HCT116 (cell line): ENCODE data around the gene EIPR1. TPM values are rescaled to one million over a fixed set of nuclear protein-coding genes. Genes with fewer than 3 reads are reported as not detected.

Source experiments
- ATAC-seq: fragments of 200-7000 bp; cut with Tn5 transposase; 2 replicates; pipeline ENCODE4 v1.9.1; 2020; ENCODE audit warnings: mild to moderate bottlenecking, moderate library complexity
- BruUV-seq: library from RNA; stranded (reverse); fragments of 400-500 nt; replicated peaks from 2 replicates; lab custom pipeline; 2021; lab: Mats Ljungman, UMichigan
- CTCF ChIA-PET: fragments of 300-600 bp; sonication (Branson Sonifier 250); formaldehyde crosslinking; loops from one replicate; lab custom pipeline; 2021; ENCODE audit warnings: antibody characterized with exemption; lab: Charles Lee
- POLR2A ChIA-PET: fragments of 300-600, 350-600 bp; sonication (Branson Sonifier 250); formaldehyde crosslinking; loops from one replicate; lab custom pipeline; 2021; ENCODE audit warnings: antibody characterized with exemption; lab: Charles Lee
- RAD21 ChIA-PET, 2 experiments: fragments of 300-600 bp; sonication (Branson Sonifier 250); formaldehyde crosslinking; loops; one replicate each; lab custom pipeline; 2023; ENCODE audit warnings: low total read pairs in 2 of 2; ENCODE audit not compliant: uncharacterized antibody in 2 of 2, unreplicated experiment in 2 of 2, low non-redundant PET in 1 of 2; lab: Charles Lee
- DNase-seq: peaks from one replicate; pipeline ENCODE4 v3.0.0-alpha.2; 2010; ENCODE audit warnings: low read depth, low spot score
- H2AFZ ChIP-seq: fragments of 200-600 bp; shearing (Covaris generic), sonication (generic); 2 replicates; pipeline ENCODE4 v1.6.1; 2017; ENCODE audit warnings: low read depth, mixed run types, mixed read lengths, antibody characterized with exemption, low read length; ENCODE audit not compliant: poor library complexity, severe bottlenecking
- H3K27ac ChIP-seq: 2 replicates; pipeline ENCODE4 v1.5.1; 2012; ENCODE audit warnings: low read depth, low read length
- H3K27me3 ChIP-seq: fragments of 200-600 bp; sonication (generic); 2 replicates; pipeline ENCODE4 v1.6.1; 2016; ENCODE audit warnings: mixed run types, low read length, mixed read lengths; ENCODE audit not compliant: insufficient read depth
- H3K36me3 ChIP-seq, 2 experiments: fragments of 200-500 bp in 1 of 2; fragments of 200-600 bp in 1 of 2; sonication (Bioruptor generic) in 1 of 2; sonication (generic) in 1 of 2; 2 replicates each; pipeline versions ENCODE4 v1.5.1 to v1.6.1; 2014 to 2016; ENCODE audit warnings: low read length in 2 of 2, inconsistent platforms in 1 of 2, mixed read lengths in 1 of 2, mixed run types in 1 of 2; ENCODE audit not compliant: insufficient read depth in 2 of 2, control insufficient read depth in 1 of 2
- H3K4me1 ChIP-seq, 2 experiments: fragments of 200-600 bp in 1 of 2; sonication (generic) in 1 of 2; 2 replicates each; pipeline versions ENCODE4 v1.5.1 to v1.6.1; 2012 to 2017; ENCODE audit warnings: low read length in 2 of 2, inconsistent platforms in 1 of 2, mild to moderate bottlenecking in 1 of 2, mixed read lengths in 1 of 2, mixed run types in 1 of 2, moderate library complexity in 1 of 2; ENCODE audit not compliant: insufficient read depth in 2 of 2, control insufficient read depth in 1 of 2
- H3K4me2 ChIP-seq: fragments of 200-600 bp; sonication (generic); 2 replicates; pipeline ENCODE4 v1.6.1; 2017; ENCODE audit warnings: mixed run types, low read length, mixed read lengths
- H3K4me3 ChIP-seq, 2 experiments: fragments of 200-600 bp in 1 of 2; sonication (generic) in 1 of 2; replicated peaks in 1 of 2; 2 replicates each; pipeline ENCODE4 v1.5.1; 2011 to 2016; ENCODE audit warnings: low read length in 2 of 2, control low read depth in 1 of 2, low read depth in 1 of 2, mild to moderate bottlenecking in 1 of 2, mixed read lengths in 1 of 2, mixed run types in 1 of 2
- H3K79me2 ChIP-seq: fragments of 200-600 bp; sonication (generic); 2 replicates; pipeline ENCODE4 v1.6.1; 2017; ENCODE audit warnings: mild to moderate bottlenecking, mixed run types, low read length, moderate library complexity, mixed read lengths; ENCODE audit not compliant: insufficient read depth
- H3K9ac ChIP-seq: fragments of 200-600 bp; sonication (generic); 2 replicates; pipeline ENCODE4 v1.6.1; 2016; ENCODE audit warnings: low read length, mixed read lengths
- H3K9me2 ChIP-seq: fragments of 200-600 bp; sonication (generic), shearing (Covaris generic); 2 replicates; pipeline ENCODE4 v1.6.1; 2017; ENCODE audit warnings: mixed run types, mild to moderate bottlenecking, moderate library complexity; ENCODE audit not compliant: insufficient read depth
- H3K9me3 ChIP-seq, 2 experiments: fragments of 200-500 bp in 1 of 2; fragments of 200-600 bp in 1 of 2; sonication (Bioruptor generic) in 1 of 2; sonication (generic) in 1 of 2; 2 replicates each; pipeline ENCODE4 v1.6.1; 2014 to 2017; ENCODE audit warnings: low read length in 2 of 2, mixed read lengths in 2 of 2, inconsistent platforms in 1 of 2, low read depth in 1 of 2, mild to moderate bottlenecking in 1 of 2, mixed run types in 1 of 2, moderate library complexity in 1 of 2; ENCODE audit not compliant: control insufficient read depth in 1 of 2, insufficient read depth in 1 of 2
- H4K20me1 ChIP-seq: fragments of 200-600 bp; sonication (generic), shearing (Covaris generic); 2 replicates; pipeline ENCODE4 v1.6.1; 2017; ENCODE audit warnings: mixed run types, mild to moderate bottlenecking, moderate library complexity; ENCODE audit not compliant: insufficient read depth
- CEBPB ChIP-seq: IDR thresholded peaks from 2 replicates; pipeline ENCODE4 v1.6.1; 2012; ENCODE audit warnings: low read depth
- EGR1 ChIP-seq: IDR thresholded peaks from 2 replicates; pipeline ENCODE4 v1.6.1; 2012; ENCODE audit warnings: low read depth
- ELF1 ChIP-seq: IDR thresholded peaks from 2 replicates; pipeline ENCODE4 v1.6.1; 2012; ENCODE audit warnings: low read depth, borderline replicate concordance
- FOSL1 ChIP-seq: IDR thresholded peaks from 2 replicates; pipeline ENCODE4 v1.6.1; 2012; ENCODE audit warnings: low read depth
- JUND ChIP-seq: IDR thresholded peaks from 2 replicates; pipeline ENCODE4 v1.6.1; 2012
- POLR2A ChIP-seq: IDR thresholded peaks from 2 replicates; pipeline ENCODE4 v1.7.0; 2011; ENCODE audit warnings: borderline replicate concordance; ENCODE audit not compliant: insufficient read depth, insufficient read length; ENCODE audit errors: extremely low read depth
- POLR2AphosphoS5 ChIP-seq: IDR thresholded peaks from 2 replicates; pipeline ENCODE4 v1.6.1; 2011; ENCODE audit warnings: mild to moderate bottlenecking, low read depth, low read length, moderate library complexity
- RAD21 ChIP-seq: IDR thresholded peaks from 2 replicates; pipeline ENCODE4 v1.6.1; 2012; ENCODE audit warnings: low read depth, mild to moderate bottlenecking
- SRF ChIP-seq: IDR thresholded peaks from 2 replicates; pipeline ENCODE4 v1.6.1; 2012; ENCODE audit warnings: low read depth
- TCF7L2 ChIP-seq: IDR thresholded peaks from 2 replicates; pipeline ENCODE4 v1.7.0; 2011; ENCODE audit warnings: borderline replicate concordance, inconsistent platforms; ENCODE audit not compliant: insufficient read depth, insufficient read length; ENCODE audit errors: extremely low read depth
- ZFX ChIP-seq: fragments of 450-650 bp; IDR thresholded peaks from 2 replicates; pipeline ENCODE4 v1.6.1; 2017
- intact Hi-C: fragments of 100-400 bp; cut with micrococcal nuclease; formaldehyde crosslinking; loops from 2 replicates; pipeline ENCODE4 v1.10.0; 2022
- total RNA-seq: library from RNA; stranded (reverse); gene quantifications from one replicate; pipeline ENCODE4 v1.2.1, GENCODE V29; 2021; ENCODE audit not compliant: unreplicated experiment
- TF ChIP-seq, protein P1 (sequence below): IDR thresholded peaks from 2 replicates; pipeline ENCODE4 v1.6.1; 2012; ENCODE audit warnings: low read depth
- TF ChIP-seq, protein P2 (sequence below), 3 experiments: fragments of 200-600 bp in 1 of 3; sonication (generic) in 1 of 3; IDR thresholded peaks in 2 of 3; conservative IDR thresholded peaks in 1 of 3; 2 replicates each; pipeline ENCODE4 v1.5.1; 2012 to 2017; ENCODE audit warnings: low read depth in 2 of 3, low read length in 2 of 3, antibody characterized with exemption in 1 of 3, borderline replicate concordance in 1 of 3, control low read depth in 1 of 3, mild to moderate bottlenecking in 1 of 3, mixed read lengths in 1 of 3, mixed run types in 1 of 3, moderate library complexity in 1 of 3; ENCODE audit not compliant: insufficient read depth in 1 of 3
- TF ChIP-seq, protein P3 (sequence below): IDR thresholded peaks from 2 replicates; pipeline ENCODE4 v1.6.1; 2012

The EIPR1 gene
- total RNA-seq, 1 experiment from 2014 or later, result 36.9 TPM

GRCh38 chr2:3324404-3325281 lies 53.0 kb downstream of the EIPR1 start:
- intact Hi-C loops, result no loop called here
- Histone ChIP-seq H3K9me2 (no peaks in the 10 kb centered on the region), H3K4me1 (no peaks in the 10 kb centered on the region), H3K4me2 (no peak overlapping the region), H3K4me3 (no peak overlapping the region), H3K27ac (no peak overlapping the region), H2AFZ (no peak overlapping the region), H3K27me3 (no peaks in the 10 kb centered on the region), H3K9ac (no peak overlapping the region), H3K79me2 (peaks cover 9% of the 10 kb centered on the region; the same call in 1 of the 2 replicates), H3K9me3 (no peaks in the 10 kb centered on the region), H4K20me1 (no peaks in the 10 kb centered on the region), H3K36me3 (no peaks in the 10 kb centered on the region)
- ChIA-PET POLR2A (no interaction called here), RAD21 (no interaction called here), CTCF (no interaction called here)
- no peak for TF ChIP-seq POLR2AphosphoS5
- TF ChIP-seq, protein P1, sequence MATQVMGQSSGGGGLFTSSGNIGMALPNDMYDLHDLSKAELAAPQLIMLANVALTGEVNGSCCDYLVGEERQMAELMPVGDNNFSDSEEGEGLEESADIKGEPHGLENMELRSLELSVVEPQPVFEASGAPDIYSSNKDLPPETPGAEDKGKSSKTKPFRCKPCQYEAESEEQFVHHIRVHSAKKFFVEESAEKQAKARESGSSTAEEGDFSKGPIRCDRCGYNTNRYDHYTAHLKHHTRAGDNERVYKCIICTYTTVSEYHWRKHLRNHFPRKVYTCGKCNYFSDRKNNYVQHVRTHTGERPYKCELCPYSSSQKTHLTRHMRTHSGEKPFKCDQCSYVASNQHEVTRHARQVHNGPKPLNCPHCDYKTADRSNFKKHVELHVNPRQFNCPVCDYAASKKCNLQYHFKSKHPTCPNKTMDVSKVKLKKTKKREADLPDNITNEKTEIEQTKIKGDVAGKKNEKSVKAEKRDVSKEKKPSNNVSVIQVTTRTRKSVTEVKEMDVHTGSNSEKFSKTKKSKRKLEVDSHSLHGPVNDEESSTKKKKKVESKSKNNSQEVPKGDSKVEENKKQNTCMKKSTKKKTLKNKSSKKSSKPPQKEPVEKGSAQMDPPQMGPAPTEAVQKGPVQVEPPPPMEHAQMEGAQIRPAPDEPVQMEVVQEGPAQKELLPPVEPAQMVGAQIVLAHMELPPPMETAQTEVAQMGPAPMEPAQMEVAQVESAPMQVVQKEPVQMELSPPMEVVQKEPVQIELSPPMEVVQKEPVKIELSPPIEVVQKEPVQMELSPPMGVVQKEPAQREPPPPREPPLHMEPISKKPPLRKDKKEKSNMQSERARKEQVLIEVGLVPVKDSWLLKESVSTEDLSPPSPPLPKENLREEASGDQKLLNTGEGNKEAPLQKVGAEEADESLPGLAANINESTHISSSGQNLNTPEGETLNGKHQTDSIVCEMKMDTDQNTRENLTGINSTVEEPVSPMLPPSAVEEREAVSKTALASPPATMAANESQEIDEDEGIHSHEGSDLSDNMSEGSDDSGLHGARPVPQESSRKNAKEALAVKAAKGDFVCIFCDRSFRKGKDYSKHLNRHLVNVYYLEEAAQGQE, result no peak
- TF ChIP-seq, protein P2, sequence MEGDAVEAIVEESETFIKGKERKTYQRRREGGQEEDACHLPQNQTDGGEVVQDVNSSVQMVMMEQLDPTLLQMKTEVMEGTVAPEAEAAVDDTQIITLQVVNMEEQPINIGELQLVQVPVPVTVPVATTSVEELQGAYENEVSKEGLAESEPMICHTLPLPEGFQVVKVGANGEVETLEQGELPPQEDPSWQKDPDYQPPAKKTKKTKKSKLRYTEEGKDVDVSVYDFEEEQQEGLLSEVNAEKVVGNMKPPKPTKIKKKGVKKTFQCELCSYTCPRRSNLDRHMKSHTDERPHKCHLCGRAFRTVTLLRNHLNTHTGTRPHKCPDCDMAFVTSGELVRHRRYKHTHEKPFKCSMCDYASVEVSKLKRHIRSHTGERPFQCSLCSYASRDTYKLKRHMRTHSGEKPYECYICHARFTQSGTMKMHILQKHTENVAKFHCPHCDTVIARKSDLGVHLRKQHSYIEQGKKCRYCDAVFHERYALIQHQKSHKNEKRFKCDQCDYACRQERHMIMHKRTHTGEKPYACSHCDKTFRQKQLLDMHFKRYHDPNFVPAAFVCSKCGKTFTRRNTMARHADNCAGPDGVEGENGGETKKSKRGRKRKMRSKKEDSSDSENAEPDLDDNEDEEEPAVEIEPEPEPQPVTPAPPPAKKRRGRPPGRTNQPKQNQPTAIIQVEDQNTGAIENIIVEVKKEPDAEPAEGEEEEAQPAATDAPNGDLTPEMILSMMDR (IDR thresholded peaks at IDR 0.05 in 2 of 3, conservative IDR thresholded peaks at IDR 0.05 in 1 of 3; ENCODE audit: borderline replicate concordance in 1 of 3, insufficient read depth in 1 of 3, low read depth in 2 of 3, low read length in 2 of 3), result no peak
- TF ChIP-seq ELF1, result no peak
- TF ChIP-seq RAD21, result no peak
- no peak for TF ChIP-seq EGR1
- no peak for TF ChIP-seq ZFX
- TF ChIP-seq, protein P3, sequence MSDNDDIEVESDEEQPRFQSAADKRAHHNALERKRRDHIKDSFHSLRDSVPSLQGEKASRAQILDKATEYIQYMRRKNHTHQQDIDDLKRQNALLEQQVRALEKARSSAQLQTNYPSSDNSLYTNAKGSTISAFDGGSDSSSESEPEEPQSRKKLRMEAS, result no peak
- TF ChIP-seq POLR2A, result no peak
- no peak for TF ChIP-seq SRF
- TF ChIP-seq JUND, result no peak
- no peak for TF ChIP-seq TCF7L2
- no peak for TF ChIP-seq CEBPB
- TF ChIP-seq FOSL1, result no peak
- ATAC-seq, result no peak
- DNase-seq, result no peak
- no TSS peak for BruUV-seq
